ENCODE results near the gene FOXB2. TPM values are rescaled to one million over a fixed set of nuclear protein-coding genes. Genes with fewer than 3 reads are reported as not detected.

Gene FOXB2
- total RNA-seq, 1 donor from 2014 or later, result not detected

DNA sequence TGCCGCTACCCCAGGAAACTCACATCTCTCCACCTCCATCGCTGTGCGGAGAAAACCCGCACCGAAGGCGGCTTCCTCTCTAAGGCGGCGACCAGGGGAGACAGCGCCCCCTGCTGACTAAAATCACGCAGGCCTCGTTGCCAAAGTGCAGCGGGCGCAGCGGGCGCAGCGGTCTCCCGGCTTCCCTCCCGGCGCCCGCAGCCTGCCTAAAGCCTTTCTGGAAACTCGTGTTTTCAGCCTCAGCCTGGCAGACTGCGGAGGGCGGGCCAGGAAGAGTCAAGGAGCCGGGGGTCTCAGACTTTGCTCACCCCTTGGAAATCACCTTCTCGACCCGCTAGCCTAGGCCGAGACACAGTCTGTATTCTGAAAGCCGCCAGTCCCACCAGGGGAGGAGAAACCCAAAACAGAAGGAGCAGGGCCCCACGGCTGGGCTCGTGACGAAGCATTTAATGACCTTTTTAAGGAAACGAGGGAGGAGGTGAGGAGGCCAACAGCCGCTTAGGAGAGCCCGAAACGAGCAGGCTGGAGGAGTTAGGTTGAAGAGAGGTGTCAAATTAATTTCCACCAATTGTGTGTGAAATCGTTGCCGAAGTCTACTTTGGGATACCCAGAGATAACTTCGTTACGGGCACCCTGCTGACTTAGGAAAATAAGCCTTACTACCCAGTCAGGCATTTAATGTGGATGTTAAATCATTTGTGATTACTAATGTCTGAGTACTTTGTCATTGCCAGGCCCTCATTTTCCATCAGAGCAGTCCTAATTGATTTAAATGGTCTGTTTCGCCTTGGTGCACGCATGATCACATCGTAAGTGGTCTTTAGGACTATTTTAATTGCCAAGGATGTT, 7.3 kb upstream of the FOXB2 start:
- peak; percentile 90 for DNase-seq
- no peak overlapping the region for H3K27ac Mint-ChIP-seq
- peaks cover 2% of the 10 kb centered on the region for H3K36me3 Mint-ChIP-seq (ENCODE audit: low read depth)
- intact Hi-C loops (cut with micrococcal nuclease), result loop anchor here (1.0 to 10.0 kb wide), 4 partner anchors 10 to 565 kb away; partner anchors contain the start of gene PRUNE2
- peaks cover 72% of the 10 kb centered on the region for H3K27me3 Mint-ChIP-seq
- peaks cover 4% of the 10 kb centered on the region for H3K4me1 Mint-ChIP-seq
- H3K4me3 Mint-ChIP-seq, result peak overlapping the region; percentile 10
- H3K9me3 Mint-ChIP-seq, result peaks cover 5% of the 10 kb centered on the region

DNA sequence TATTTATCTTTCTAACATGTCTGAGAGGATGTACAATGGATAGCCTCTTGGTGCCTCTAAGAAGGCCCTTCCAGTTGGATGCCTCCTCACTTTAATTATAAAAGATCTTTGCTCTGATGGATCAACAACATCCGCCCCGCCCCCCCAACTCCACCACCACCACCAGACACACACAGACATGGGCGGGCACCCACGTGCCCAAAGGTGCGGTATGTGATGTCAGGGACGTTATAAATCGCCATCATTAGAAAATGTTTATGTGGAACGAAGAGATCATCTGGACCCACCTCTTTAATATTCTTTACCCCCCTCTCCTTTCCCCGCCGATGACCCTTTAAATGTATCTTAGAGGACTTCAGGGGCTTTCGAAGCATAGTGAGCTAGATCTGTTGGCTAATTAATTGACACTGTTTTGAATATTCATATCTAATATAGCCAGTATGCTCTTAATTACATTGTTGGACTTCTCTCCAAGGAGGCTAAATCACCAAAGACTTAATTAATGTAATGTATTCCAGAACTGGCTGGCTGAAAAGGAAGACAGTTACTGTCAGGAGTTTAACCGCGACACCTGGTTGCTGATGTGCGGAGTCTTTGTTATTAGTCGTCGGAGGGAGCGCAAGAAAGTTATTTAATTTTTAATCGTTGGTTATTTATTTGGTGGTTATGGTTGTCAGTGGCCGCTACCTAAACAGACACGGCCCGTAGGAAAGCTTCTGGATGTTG, 6.1 kb upstream of the FOXB2 start:
- H3K4me1 Mint-ChIP-seq, result peaks cover 6% of the 10 kb centered on the region
- peaks cover 76% of the 10 kb centered on the region for H3K27me3 Mint-ChIP-seq
- no peak overlapping the region for H3K27ac Mint-ChIP-seq
- peaks cover 5% of the 10 kb centered on the region for H3K9me3 Mint-ChIP-seq
- no peak for DNase-seq
- no peak overlapping the region for H3K4me3 Mint-ChIP-seq
- intact Hi-C loops (cut with micrococcal nuclease), result loop anchor here (5.0 to 10.0 kb wide), 2 partner anchors 109 to 566 kb away; partner anchors contain the start of gene PRUNE2
- peaks cover 7% of the 10 kb centered on the region for H3K36me3 Mint-ChIP-seq (ENCODE audit: low read depth)

DNA sequence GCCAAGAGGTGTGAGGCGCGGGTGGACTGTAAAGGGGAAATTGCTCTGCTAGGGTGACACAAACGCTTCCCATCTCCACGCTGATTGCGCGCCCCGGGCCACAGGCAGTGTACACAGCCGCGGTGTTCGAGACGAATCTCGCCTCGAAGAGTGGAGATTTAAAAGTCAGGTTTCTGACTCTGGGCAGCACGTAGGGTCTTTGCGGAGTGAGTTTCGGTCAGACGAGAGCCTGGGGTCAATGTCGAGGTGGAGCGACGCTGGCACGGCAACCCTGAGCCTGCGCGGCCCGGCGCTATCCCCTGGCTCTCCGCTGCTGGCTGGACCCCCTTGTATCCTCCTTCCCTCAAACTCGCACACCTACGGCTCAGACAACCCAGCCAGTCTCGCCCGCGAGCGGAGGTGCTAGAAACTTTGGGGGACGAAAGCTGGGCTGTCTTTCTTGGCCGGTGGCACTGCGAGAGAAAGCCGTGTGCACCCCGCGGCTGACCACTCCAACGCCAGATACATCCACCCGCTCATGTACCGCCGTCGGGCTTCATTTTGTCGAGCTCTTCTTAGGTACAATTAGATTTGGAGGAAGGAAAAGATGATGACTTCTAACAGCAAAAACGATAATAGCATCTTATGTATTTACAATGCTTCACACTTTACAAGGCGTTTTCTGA, 5.4 kb upstream of the FOXB2 start:
- Mint-ChIP-seq H3K27ac (peak overlapping the region; percentile 71), H3K36me3 (ENCODE audit: low read depth) (peaks cover 7% of the 10 kb centered on the region), H3K27me3 (peaks cover 77% of the 10 kb centered on the region), H3K4me3 (no peak overlapping the region), H3K4me1 (peaks cover 6% of the 10 kb centered on the region), H3K9me3 (peaks cover 5% of the 10 kb centered on the region)
- no peak for DNase-seq
- intact Hi-C loops (cut with micrococcal nuclease), result loop anchor here (5.0 to 10.0 kb wide), 2 partner anchors 109 to 567 kb away; partner anchors contain the start of gene PRUNE2

DNA sequence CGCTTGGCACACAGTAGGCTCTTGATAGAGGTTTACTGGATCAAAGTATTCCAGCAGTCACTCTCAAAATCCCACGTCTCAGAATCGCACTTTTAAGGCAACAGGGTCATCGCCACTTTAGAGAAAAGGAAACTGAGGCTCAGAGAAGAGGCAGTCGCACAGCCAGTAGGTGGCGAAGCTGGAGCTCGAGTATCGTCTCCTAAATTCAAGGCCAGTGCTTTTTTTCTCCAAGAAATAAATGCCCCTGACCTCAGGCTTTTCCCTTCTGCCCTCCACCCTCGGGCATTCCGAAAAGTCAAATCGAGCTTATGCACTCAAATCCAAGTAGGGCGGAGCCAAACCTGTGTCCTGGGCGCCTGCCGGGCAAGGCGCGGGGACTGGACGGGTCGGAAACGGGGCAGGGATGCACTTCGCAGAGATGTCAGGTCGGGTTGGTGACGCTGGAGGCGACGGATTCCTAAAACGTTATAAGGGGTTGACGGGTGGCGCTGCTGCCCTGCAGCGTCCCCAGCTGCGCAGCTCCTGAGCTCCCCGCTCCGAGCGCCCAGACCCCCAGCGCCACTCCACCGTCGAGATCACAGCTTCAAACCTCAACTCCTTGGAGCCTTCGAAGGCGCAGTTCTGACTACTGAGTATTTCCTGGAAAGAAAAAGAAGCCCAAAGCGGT, 4.7 kb upstream of the FOXB2 start:
- intact Hi-C loops (cut with micrococcal nuclease), result loop anchor here (5.0 to 10.0 kb wide), 2 partner anchors 110 to 567 kb away; partner anchors contain the start of gene PRUNE2
- H3K36me3 Mint-ChIP-seq (ENCODE audit: low read depth), result peaks cover 10% of the 10 kb centered on the region
- DNase-seq, result peak; percentile 56
- peak overlapping the region; percentile 72 for H3K27ac Mint-ChIP-seq
- H3K27me3 Mint-ChIP-seq, result peaks cover 83% of the 10 kb centered on the region
- H3K4me3 Mint-ChIP-seq, result no peak overlapping the region
- H3K9me3 Mint-ChIP-seq, result peaks cover 5% of the 10 kb centered on the region
- H3K4me1 Mint-ChIP-seq, result peaks cover 8% of the 10 kb centered on the region

DNA sequence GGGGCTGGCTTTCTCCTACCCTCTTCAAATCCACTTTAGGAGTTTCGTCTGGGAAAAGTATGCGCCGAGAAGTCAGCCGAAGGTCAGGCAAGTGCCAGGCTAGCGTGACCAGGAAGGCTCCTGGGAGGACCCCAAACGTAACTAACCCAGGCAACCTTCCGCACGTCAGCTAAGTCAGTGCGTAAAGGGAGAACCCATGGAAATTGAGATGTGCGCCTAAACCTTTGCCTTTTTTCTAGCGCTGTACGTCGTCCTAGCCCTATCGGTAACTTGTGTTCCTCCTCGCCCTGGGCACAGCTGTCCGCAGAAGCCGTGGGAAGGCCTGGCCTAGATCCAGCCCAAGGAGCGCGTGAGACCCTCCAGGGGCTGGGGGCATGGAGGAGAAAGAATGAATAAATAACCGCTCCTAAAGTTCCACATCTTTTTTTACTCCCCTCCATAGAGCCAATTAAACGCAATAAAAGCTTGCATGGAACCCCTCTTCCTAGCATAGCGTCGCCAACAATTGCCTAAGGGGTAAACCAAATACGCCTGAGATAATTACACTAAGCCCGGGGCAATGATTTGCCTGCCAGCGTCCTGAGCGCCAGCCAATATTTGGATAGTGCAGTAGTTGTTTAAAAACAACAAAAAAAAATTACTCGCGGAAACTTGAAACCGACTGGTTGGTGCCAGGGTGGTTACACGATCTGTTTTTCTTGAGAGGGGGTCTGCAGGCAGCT, 4.0 kb upstream of the FOXB2 start:
- no peak for DNase-seq
- H3K9me3 Mint-ChIP-seq, result peaks cover 5% of the 10 kb centered on the region
- H3K36me3 Mint-ChIP-seq (ENCODE audit: low read depth), result peaks cover 11% of the 10 kb centered on the region
- peak overlapping the region; percentile 72 for H3K27ac Mint-ChIP-seq
- H3K4me1 Mint-ChIP-seq, result peaks cover 9% of the 10 kb centered on the region
- no peak overlapping the region for H3K4me3 Mint-ChIP-seq
- peaks cover 80% of the 10 kb centered on the region for H3K27me3 Mint-ChIP-seq
- intact Hi-C loops (cut with micrococcal nuclease), result loop anchor here (10.0 kb wide), 1 partner anchor 111 kb away; the partner anchor contains the start of gene PRUNE2

DNA sequence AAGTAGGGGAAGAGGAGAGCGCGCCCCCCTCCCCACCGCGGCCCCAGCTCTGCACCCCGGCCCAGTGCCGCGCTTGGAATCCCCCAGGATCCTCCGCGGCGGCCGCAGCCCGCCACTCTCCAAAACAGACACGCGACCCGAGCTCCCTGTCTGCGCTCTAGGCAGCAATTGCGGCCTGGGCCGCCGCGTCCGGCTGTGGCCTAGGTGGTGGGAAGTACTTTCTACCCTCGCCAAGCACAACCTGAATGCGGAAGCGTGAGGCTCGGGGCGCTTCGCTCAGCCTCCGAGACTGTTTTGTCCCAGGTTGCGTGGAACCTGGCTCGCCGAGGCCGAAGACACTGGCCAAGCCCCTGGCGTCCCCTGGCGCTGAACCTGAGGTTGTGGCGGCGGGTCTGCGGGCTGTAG, 3.3 kb upstream of the FOXB2 start:
- Mint-ChIP-seq H3K36me3 (ENCODE audit: low read depth) (peaks cover 11% of the 10 kb centered on the region), H3K27me3 (peaks cover 80% of the 10 kb centered on the region), H3K4me3 (no peak overlapping the region), H3K4me1 (peaks cover 9% of the 10 kb centered on the region), H3K27ac (no peak overlapping the region), H3K9me3 (peaks cover 5% of the 10 kb centered on the region)
- no peak for DNase-seq
- intact Hi-C loops (cut with micrococcal nuclease), result loop anchor here (10.0 kb wide), 1 partner anchor 111 kb away; the partner anchor contains the start of gene PRUNE2

DNA sequence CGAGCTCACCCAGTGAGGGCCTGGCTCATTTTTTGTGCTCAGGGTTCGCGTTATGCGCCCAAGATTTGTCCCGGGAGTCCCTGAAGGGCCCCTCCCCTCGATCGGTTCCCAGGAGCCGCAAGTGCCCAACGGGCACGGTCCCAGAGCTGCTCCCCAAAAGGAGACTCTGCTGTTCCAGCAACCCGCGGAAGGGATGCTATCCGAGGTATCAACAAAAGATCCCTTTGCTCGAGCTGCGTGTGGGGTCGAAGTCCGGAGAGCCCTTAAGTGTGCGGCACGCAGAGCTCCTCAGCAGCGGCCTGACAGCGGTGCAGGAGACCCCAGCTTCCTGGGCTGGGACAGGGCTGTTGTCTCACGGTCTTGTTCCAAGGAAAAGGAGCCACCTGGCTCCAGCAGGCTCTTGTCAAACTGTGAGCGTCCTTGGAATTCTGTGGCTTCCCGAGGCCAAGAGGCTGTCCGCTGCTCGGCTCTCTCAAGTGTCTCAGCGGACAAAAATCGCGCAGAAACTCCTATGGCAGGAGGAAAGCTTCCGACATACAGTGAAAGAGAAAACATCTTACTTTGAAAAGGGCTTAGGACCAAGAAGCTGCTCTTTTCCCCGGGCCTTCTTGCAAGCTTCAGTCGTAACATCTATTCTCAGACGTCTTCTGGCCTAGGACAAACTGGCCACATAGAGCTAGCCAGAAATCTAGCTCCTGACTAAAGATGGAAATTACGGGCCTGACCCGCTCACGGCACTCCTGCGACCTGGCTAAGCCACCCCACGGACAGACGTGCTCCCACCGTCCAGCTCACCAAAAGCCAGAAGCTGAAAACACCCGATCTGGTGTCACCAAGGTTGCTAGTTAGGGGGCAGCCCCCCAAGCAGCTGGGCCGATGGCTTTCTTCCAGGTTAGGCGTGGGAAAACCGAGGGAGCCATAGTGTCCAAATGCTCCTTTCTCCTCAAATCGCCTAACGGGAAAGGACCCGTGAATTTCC, 2.6 kb upstream of the FOXB2 start:
- Mint-ChIP-seq H3K27ac (peak overlapping the region; percentile 57), H3K27me3 (peaks cover 82% of the 10 kb centered on the region), H3K9me3 (peaks cover 10% of the 10 kb centered on the region), H3K4me1 (peaks cover 10% of the 10 kb centered on the region), H3K36me3 (ENCODE audit: low read depth) (peaks cover 11% of the 10 kb centered on the region), H3K4me3 (no peak overlapping the region)
- peak; percentile 58 for DNase-seq
- intact Hi-C loops (cut with micrococcal nuclease), result loop anchor here (10.0 kb wide), 1 partner anchor 112 kb away; the partner anchor contains the start of gene PRUNE2

DNA sequence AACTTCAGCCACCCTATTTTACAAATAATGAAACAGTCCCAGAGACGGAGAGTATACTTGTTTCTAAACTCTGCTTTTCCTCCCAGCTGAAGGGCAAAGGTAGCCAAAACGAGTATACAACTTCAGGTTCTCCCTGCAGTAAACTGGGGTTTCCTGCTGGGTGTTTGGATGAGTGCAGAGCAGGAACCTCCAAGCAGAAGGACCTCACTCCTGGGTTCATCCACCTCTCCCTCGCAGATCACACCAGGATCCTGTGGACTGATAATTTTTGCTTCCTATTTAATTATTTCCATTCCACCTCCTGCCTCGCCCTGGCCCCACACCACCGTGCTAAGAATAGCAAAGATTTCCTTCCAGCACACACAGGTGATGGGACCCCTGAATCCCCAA, 2.0 kb upstream of the FOXB2 start:
- Mint-ChIP-seq H3K4me3 (no peak overlapping the region), H3K36me3 (ENCODE audit: low read depth) (peaks cover 12% of the 10 kb centered on the region), H3K4me1 (peaks cover 9% of the 10 kb centered on the region), H3K9me3 (peaks cover 14% of the 10 kb centered on the region), H3K27ac (peak overlapping the region; percentile 57), H3K27me3 (peaks cover 82% of the 10 kb centered on the region)
- intact Hi-C loops (cut with micrococcal nuclease), result loop anchor here (10.0 kb wide), 1 partner anchor 113 kb away; the partner anchor contains the start of gene PRUNE2
- no peak for DNase-seq

DNA sequence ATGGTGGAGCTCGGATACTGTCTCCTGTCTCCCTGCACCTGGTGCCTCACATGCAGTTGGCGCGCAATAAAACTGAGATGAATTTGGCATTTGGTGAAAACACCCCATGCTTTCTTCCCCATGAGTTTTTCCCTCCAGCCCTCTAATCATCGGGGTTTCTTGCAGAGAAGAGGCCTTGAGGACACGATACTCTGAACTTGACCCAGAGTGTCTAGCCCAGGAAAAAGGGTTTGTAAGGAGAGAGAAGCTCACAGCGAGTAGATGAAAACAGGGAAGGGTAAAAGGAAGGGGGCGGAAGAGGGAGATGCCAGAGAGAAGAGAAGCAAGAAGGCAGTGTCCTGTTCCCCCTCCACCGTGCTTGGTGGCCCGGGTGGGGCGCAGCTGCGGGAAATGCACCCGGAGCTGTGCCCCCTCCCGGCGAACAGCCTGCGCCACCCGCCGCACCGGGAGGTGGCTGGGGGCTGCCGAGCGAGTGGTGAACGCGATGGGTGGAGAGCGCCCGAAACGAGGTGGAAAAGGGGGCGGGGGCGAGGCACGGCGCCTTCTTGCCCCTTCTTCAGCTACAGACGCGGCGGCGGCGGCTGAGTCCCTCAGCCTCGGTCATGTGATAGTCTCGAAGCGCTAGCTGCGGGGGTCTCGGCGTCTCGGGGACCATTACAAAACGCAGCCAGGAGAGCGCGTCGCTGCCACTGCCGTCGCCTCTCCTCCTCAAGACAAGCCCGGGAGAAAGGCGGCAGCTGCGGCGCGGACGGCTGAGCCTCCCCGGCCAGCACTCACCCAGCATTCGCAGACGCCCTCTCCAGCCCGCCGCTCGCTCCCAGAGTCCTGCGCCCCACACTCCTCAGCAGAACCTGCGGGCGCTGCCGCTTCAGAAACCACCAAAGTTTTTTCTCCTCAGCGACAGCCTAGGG, 1.1 kb upstream of the FOXB2 start:
- DNase-seq, result no peak
- H3K36me3 Mint-ChIP-seq (ENCODE audit: low read depth), result peaks cover 14% of the 10 kb centered on the region
- peak overlapping the region; percentile 66 for H3K27ac Mint-ChIP-seq

DNA sequence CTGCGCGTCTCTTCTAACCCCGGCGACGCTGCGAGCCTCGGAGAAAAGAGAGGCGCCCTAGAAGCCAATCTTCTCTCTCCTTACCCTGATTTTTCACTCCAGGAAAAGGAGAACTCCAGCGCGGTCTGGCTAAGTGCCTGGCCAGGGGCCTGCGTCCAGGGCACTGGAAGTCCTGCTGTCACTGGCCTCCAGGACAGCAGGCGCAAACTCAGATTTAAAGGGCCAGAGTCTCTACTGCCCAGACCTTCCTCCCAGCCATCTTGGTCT, 553 bp upstream of the FOXB2 start:
- Mint-ChIP-seq H3K36me3 (ENCODE audit: low read depth) (peaks cover 14% of the 10 kb centered on the region), H3K4me1 (peaks cover 9% of the 10 kb centered on the region), H3K27ac (peak overlapping the region; percentile 76), H3K4me3 (no peak overlapping the region), H3K9me3 (peaks cover 14% of the 10 kb centered on the region), H3K27me3 (peaks cover 81% of the 10 kb centered on the region)
- intact Hi-C loops (cut with micrococcal nuclease), result loop anchor here (10.0 kb wide), 1 partner anchor 114 kb away; the partner anchor contains the start of gene PRUNE2
- no peak for DNase-seq

More for the DNA sequence above, 1.1 kb upstream of the FOXB2 start:
- Mint-ChIP-seq H3K9me3 (peaks cover 14% of the 10 kb centered on the region), H3K4me3 (no peak overlapping the region), H3K4me1 (peaks cover 9% of the 10 kb centered on the region), H3K27me3 (peaks cover 81% of the 10 kb centered on the region)
- intact Hi-C loops (cut with micrococcal nuclease), result loop anchor here (10.0 kb wide), 1 partner anchor 114 kb away; the partner anchor contains the start of gene PRUNE2

DNA sequence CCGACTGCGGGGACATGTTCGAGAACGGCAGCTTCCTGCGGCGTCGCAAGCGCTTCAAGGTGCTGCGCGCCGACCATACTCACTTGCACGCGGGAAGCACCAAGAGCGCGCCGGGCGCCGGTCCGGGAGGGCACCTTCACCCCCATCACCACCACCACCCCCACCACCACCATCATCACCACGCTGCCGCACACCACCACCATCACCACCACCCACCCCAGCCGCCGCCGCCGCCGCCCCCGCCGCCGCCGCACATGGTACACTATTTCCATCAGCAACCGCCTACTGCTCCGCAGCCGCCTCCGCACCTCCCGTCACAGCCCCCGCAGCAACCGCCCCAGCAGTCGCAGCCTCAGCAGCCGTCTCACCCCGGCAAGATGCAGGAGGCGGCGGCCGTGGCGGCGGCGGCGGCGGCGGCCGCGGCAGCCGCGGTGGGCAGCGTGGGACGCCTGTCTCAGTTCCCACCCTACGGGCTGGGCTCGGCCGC, 514 bp downstream of the FOXB2 start:
- intact Hi-C loops (cut with micrococcal nuclease), result loop anchor here (10.0 kb wide), 1 partner anchor 115 kb away; the partner anchor contains the start of gene PRUNE2
- peak; percentile 61 for DNase-seq
- Mint-ChIP-seq H3K27ac (peak overlapping the region; percentile 76), H3K4me1 (peaks cover 9% of the 10 kb centered on the region), H3K9me3 (peaks cover 14% of the 10 kb centered on the region), H3K36me3 (ENCODE audit: low read depth) (peaks cover 14% of the 10 kb centered on the region), H3K4me3 (peak overlapping the region; percentile 26), H3K27me3 (peaks cover 78% of the 10 kb centered on the region)
